HFF-Myc (cell line): ENCODE measurements around the gene XYLB.

ENCODE experiments used
- DNase-seq: peaks from one replicate; pipeline ENCODE4 v3.0.0-alpha.2; 2011; ENCODE audit warnings: low read depth; ENCODE audit errors: extremely low read depth
- H3K4me3 ChIP-seq: replicated peaks from 2 replicates; pipeline ENCODE4 v1.5.1; 2011; ENCODE audit warnings: low read depth, mild to moderate bottlenecking, control low read depth, low read length
- CTCF ChIP-seq: IDR thresholded peaks from 2 replicates; pipeline ENCODE4 v1.5.1; 2012; ENCODE audit warnings: mild to moderate bottlenecking, low read depth, low read length, control low read depth; ENCODE audit errors: missing control alignments

Gene XYLB

GRCh38 chr3:38457111-38458003 lies 110.8 kb downstream of the XYLB start:
- TF ChIP-seq CTCF, result no peak
- no peak for DNase-seq
- no peak overlapping the region for H3K4me3 ChIP-seq

- no peak overlapping the region for H3K4me3 ChIP-seq
- no peak for DNase-seq
- no peak for TF ChIP-seq CTCF
Measured at GRCh38 chr3:38458796-38459498, 112.4 kb downstream of the XYLB start.

GRCh38 chr3:38459499-38460048 lies 113.0 kb downstream of the XYLB start:
- DNase-seq, result no peak
- H3K4me3 ChIP-seq, result no peak overlapping the region
- TF ChIP-seq CTCF, result no peak

- no peak for DNase-seq
- no peak overlapping the region for H3K4me3 ChIP-seq
- TF ChIP-seq CTCF, result no peak
Measured at GRCh38 chr3:38460377-38461270, 114.0 kb downstream of the XYLB start.
